Fibroblast of villous mesenchyme (primary cell): ENCODE data around the gene SCUBE1. TPM values are rescaled to one million over a fixed set of nuclear protein-coding genes. Genes with fewer than 3 reads are reported as not detected.

Experiments
- DNase-seq: peaks from one replicate; pipeline ENCODE4 v3.0.0-alpha.2; 2010; ENCODE audit warnings: low read depth
- H3K4me3 ChIP-seq: 2 replicates; pipeline ENCODE4 v1.5.1; 2011; ENCODE audit warnings: low read depth, mild to moderate bottlenecking, low read length
- total RNA-seq: library from RNA; depleted of rRNA; stranded (reverse); fragments of >200 nt; gene quantifications from 2 replicates; pipeline ENCODE4 v1.2.3, GENCODE V29; 2012
- TF ChIP-seq, protein P1 (sequence below): IDR thresholded peaks from 2 replicates; pipeline ENCODE4 v1.5.1; 2012; ENCODE audit warnings: low read depth, mild to moderate bottlenecking, low read length; ENCODE audit not compliant: insufficient read depth

Gene SCUBE1
- total RNA-seq, 1 donor = not detected

DNA sequence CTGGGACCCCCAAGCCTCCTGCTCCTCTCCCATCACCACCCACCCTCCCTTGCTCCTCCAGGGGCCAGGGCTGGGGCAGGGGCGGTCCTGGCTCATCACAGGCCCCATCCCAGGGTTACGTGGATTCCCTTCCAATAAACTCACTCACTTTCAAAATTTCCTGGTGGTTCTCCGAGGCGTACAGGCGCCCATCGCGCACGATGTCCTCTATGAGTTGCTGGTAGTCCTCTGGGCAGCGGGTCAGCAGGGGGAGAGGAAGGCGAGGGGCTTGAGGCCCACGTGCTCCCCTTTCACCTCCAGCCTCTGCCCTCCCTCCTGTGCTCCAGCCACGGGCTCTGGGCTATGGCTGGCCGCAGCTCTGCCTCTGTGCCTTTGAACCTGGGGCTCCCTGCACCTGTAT lies 135.8 kb downstream of the SCUBE1 start:
- TF ChIP-seq, protein P1, sequence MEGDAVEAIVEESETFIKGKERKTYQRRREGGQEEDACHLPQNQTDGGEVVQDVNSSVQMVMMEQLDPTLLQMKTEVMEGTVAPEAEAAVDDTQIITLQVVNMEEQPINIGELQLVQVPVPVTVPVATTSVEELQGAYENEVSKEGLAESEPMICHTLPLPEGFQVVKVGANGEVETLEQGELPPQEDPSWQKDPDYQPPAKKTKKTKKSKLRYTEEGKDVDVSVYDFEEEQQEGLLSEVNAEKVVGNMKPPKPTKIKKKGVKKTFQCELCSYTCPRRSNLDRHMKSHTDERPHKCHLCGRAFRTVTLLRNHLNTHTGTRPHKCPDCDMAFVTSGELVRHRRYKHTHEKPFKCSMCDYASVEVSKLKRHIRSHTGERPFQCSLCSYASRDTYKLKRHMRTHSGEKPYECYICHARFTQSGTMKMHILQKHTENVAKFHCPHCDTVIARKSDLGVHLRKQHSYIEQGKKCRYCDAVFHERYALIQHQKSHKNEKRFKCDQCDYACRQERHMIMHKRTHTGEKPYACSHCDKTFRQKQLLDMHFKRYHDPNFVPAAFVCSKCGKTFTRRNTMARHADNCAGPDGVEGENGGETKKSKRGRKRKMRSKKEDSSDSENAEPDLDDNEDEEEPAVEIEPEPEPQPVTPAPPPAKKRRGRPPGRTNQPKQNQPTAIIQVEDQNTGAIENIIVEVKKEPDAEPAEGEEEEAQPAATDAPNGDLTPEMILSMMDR = no peak
- DNase-seq = no peak
- no peak overlapping the region for H3K4me3 ChIP-seq

DNA sequence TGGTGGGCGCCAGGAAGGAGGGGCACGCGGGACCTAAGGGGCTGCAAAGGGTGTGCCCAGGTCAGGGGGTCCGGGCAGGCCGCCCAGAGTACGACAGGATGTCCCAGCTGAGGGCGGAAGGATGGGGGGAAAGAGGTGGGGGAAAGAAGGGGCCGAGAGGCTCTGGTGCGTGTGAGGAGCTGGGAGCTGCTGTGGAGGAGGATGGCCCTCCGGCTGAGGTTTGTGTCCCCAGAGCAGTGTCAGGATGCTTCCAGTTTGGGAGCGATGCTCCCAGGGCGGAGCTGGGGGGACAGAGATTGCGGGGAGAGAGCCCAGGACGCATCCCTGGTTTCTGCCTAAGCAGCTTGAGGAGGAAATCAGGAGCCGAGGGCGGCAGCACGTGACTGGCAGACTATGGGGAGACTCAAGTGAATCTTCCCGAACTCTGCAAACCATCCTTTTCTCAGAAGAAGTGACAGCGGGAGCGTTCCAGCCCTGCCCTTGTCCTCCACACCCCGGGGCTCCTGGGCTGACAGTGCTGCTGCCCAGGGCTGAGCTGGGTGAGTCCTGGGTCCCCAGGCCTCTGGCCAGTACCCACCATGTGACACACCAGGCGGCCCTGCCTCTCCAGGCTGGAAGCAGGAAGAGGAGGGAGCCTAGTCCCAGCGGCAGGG lies 136.5 kb downstream of the SCUBE1 start:
- no peak overlapping the region for H3K4me3 ChIP-seq
- no peak for DNase-seq
- TF ChIP-seq, protein P1 = no peak

DNA sequence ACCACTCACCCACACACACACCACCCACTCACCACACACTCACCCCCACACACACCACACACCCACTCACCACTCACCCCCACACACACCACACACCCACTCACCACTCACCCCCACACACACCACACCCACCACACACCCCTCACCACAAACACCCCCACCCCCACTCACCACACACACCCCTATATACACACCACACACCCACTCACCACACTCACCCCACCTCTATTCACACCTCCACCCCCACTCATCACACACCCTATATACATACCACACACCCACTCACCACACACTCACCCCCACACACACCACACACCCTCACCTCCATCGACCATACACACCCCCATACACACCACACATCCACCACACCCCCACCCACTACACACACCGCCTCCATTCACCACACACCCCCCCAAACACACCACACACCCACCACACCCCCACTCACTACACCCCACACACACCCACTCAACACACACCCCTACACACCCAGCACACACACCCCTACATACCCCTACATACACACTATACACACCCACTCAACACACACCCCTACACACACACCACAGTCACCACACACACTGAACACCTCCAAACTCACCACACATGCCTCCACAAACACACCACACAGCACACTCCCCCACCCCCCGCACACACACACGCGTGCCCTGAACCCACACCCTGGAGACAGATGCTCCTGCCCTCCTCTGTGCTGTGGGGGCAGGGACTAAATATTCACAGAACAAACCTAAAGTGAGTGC lies 137.2 kb downstream of the SCUBE1 start:
- no peak for DNase-seq
- no peak overlapping the region for H3K4me3 ChIP-seq
- TF ChIP-seq, protein P1 = no peak

DNA sequence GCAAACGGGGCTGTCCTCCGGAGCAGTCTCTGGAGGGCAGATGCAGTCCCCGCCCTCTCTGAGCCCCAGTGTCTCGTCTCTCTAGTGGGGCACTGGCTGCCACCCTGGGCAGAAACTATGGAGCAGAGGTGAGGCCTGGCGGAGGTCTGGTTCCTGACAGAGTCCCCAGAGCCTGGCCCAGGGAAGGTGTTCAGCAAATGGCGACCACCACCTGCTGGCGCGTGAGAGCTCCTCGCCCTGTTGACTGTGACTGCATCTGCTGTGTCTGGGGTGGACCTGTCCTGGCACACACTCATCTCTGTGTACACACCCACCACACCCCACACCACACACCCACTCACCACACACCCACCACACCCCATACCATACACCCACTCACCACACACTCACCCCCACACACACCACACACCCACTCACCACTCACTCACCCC lies 137.9 kb downstream of the SCUBE1 start:
- TF ChIP-seq, protein P1 = no peak
- DNase-seq = no peak
- no peak overlapping the region for H3K4me3 ChIP-seq

DNA sequence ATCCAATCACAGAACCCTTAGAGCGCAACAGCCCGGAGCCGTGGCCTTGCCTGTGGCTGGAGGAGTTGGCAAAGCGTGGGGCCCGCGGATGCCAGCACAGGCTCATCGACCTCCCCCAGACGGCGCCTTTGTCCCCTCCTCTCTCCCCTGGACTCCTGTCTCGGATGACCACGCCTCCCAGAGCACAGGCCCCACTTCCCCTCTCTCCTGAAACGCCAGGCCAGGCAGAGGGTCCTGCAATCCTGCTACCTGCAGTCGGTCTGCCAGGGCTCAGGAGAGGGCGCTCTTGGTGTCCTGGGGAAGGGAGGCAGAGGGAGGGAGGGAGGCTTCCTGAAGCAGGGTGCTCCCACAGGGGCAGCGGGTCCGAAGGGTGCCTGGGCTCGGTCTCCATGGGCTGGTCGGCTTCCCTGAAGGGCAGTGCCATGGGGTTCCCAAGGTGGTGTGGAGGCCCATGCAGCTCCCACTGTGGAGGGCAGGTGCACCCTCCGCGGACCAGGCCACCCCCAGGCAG lies 139.6 kb downstream of the SCUBE1 start:
- TF ChIP-seq, protein P1 = no peak
- no peak overlapping the region for H3K4me3 ChIP-seq
- DNase-seq = no peak

DNA sequence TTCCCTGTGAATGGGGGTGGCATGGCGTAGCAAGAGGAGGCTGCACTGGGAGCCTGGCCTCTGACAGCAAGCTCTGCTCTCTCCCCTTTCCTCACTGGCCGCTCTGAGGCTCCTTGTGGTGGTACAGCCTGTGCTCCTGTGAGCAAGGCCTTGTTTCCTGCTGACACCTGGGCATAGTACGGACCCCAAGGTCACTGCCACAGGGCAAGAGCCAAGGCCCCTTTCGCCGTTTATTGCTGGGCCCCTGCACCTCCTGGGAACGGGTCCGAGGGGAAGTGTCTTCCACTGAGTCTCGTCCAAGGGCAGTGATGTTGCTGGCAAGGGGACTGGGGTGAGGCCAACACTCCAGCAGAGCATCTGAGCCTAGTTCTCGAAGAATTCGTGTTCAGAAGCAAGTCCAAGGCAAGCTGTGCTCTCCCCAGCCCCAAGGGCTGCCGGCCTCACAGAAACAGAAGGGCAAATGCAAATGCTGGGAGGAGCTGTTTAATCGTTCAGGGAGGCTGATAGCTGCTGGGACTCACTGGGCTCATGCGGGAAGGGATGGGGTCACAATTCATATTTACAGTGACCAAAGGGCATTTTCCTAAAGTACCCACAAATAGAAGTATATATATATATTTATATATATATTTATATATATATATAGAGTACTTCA lies 140.3 kb downstream of the SCUBE1 start:
- H3K4me3 ChIP-seq = no peak overlapping the region
- TF ChIP-seq, protein P1 = no peak
- no peak for DNase-seq
